HG03378 (cell line): ENCODE results near the gene DNAH3.
"Not testable (repeated sequence)": the region's sequence is repeated elsewhere in the genome, so short reads cannot be mapped to it uniquely, and the experiment has no call there.

Experiments
- ATAC-seq: cut with Tn5 transposase; IDR thresholded peaks from one replicate; pipeline ENCODE4 v1.9.1; 2021; ENCODE audit warnings: mild to moderate bottlenecking, moderate library complexity; ENCODE audit not compliant: unreplicated experiment

Gene DNAH3

GRCh38 chr16:21126518-21126917 is 24.1 kb downstream of the DNAH3 start:
- ATAC-seq: no peak

- no peak for ATAC-seq
Measured at GRCh38 chr16:21125191-21125590, 25.5 kb downstream of the DNAH3 start.

- no peak for ATAC-seq
Measured at GRCh38 chr16:21120976-21121520, 29.6 kb downstream of the DNAH3 start.

GRCh38 chr16:21117567-21117966 is 33.1 kb downstream of the DNAH3 start:
- no peak for ATAC-seq

- no peak for ATAC-seq
Measured at GRCh38 chr16:21116148-21116693, 34.4 kb downstream of the DNAH3 start.

GRCh38 chr16:21115551-21115950 is 35.1 kb downstream of the DNAH3 start:
- not testable (repeated sequence) for ATAC-seq

GRCh38 chr16:21103941-21104860 is 46.4 kb downstream of the DNAH3 start:
- no peak for ATAC-seq

GRCh38 chr16:21101631-21102420 is 48.8 kb downstream of the DNAH3 start:
- no peak for ATAC-seq

- no peak for ATAC-seq
Measured at GRCh38 chr16:21100447-21100846, 50.2 kb downstream of the DNAH3 start.

GRCh38 chr16:21097151-21097550 is 53.5 kb downstream of the DNAH3 start:
- ATAC-seq: no peak

GRCh38 chr16:21094719-21095118 is 55.9 kb downstream of the DNAH3 start:
- not testable (repeated sequence) for ATAC-seq

GRCh38 chr16:21092951-21093350 is 57.7 kb downstream of the DNAH3 start:
- no peak for ATAC-seq

- no peak for ATAC-seq
Measured at GRCh38 chr16:21088646-21089538, 61.8 kb downstream of the DNAH3 start.

GRCh38 chr16:21088143-21088542 is 62.5 kb downstream of the DNAH3 start:
- ATAC-seq: no peak

GRCh38 chr16:21084631-21085225 is 65.9 kb downstream of the DNAH3 start:
- no peak for ATAC-seq

GRCh38 chr16:21083729-21084268 is 66.8 kb downstream of the DNAH3 start:
- no peak for ATAC-seq

- no peak for ATAC-seq
Measured at GRCh38 chr16:21081329-21081728, 69.3 kb downstream of the DNAH3 start.

GRCh38 chr16:21078563-21078962 is 72.1 kb downstream of the DNAH3 start:
- ATAC-seq: no peak

- ATAC-seq: no peak
Measured at GRCh38 chr16:21076186-21076883, 74.3 kb downstream of the DNAH3 start.
